Ascending aorta (tissue), 2 donors: ENCODE data around the gene MDFIC2. TPM values are rescaled to one million over a fixed set of nuclear protein-coding genes. Genes with fewer than 3 reads are reported as not detected.

Experiments
- DNase-seq, 2 donors: peaks; one replicate each; pipeline ENCODE4 v3.0.0-alpha.2; 2019; ENCODE audit warnings: low spot score in 2 of 2
- H3K27ac ChIP-seq, 2 donors: fragments of 200-600 bp; sonication (generic); one replicate each; pipeline ENCODE4 v1.5.1; 2016 to 2017; ENCODE audit warnings: mild to moderate bottlenecking in 1 of 2
- H3K27me3 ChIP-seq: fragments of 200-600 bp; sonication (generic); one replicate; pipeline ENCODE4 v1.5.1; 2017
- H3K36me3 ChIP-seq, 2 donors: fragments of 200-600 bp; sonication (generic); one replicate each; pipeline ENCODE4 v1.5.1; 2016
- H3K4me1 ChIP-seq, 2 donors: fragments of 200-600 bp; sonication (generic); one replicate each; pipeline ENCODE4 v1.5.1; 2016 to 2017; ENCODE audit warnings: mild to moderate bottlenecking in 1 of 2
- H3K4me3 ChIP-seq, 2 donors: fragments of 200-600 bp; sonication (generic); one replicate each; pipeline ENCODE4 v1.5.1; 2016 to 2017; ENCODE audit warnings: mild to moderate bottlenecking in 1 of 2
- H3K9me3 ChIP-seq, 2 donors: fragments of 200-600 bp; sonication (generic); one replicate each; pipeline ENCODE4 v1.5.1; 2016
- CTCF ChIP-seq, 3 experiments: fragments of 200-600 bp in 2 of 3; fragments of 450-650 bp in 1 of 3; sonication (generic) in 2 of 3; IDR thresholded peaks; one replicate each; pipeline ENCODE4 v1.5.1; 2016 to 2019; ENCODE audit warnings: antibody characterized with exemption in 3 of 3, mild to moderate bottlenecking in 1 of 3, moderate library complexity in 1 of 3
- intact Hi-C: fragments of 100-400 bp; cut with DNase I; formaldehyde crosslinking; loops from one replicate; pipeline ENCODE4 v1.15.1; 2023
- total RNA-seq: library from RNA; depleted of rRNA; stranded (reverse); fragments of >200 nt; gene quantifications from one replicate; pipeline ENCODE4 v1.1.0, GENCODE V29; 2016

MDFIC2 gene
- total RNA-seq, 1 donor from 2014 or later, result not detected

- no peak for TF ChIP-seq CTCF (IDR thresholded peaks at IDR 0.05)
- Histone ChIP-seq H3K4me1 (no peaks in the 10 kb centered on the region), H3K4me3 (no peak overlapping the region), H3K36me3 (no peaks in the 10 kb centered on the region), H3K9me3 (no peaks in the 10 kb centered on the region), H3K27me3 (no peaks in the 10 kb centered on the region), H3K27ac (no peak overlapping the region)
- intact Hi-C loops, result no loop called here
- no peak for DNase-seq
These were observed 55.9 kb downstream of the MDFIC2 start for GRCh38 chr3:70256566-70256965.

DNA sequence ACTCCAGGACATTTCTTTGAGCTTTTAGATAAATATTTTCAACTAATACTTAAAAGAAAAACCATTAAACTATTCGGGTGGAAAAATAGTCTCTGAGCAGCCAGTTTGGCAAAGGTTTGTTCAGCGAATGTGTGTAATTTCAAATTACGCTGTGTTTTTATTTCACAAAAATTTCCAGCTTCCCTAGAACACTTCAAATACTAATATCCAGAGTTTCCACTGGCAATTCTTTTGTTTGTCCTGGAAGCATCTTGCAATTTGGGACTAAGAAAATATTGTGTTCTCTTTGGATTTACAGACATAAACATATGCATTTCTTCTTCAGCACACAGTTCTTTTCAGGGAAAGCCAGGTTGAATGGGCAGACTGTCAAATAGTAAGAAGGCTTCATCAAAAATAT lies 61.9 kb downstream of the MDFIC2 start:
- Histone ChIP-seq H3K36me3 (no peaks in the 10 kb centered on the region), H3K9me3 (no peaks in the 10 kb centered on the region), H3K27ac (peak overlapping the region; percentile 51 to 64), H3K27me3 (no peaks in the 10 kb centered on the region), H3K4me3 (no peak overlapping the region), H3K4me1 (peaks cover 0 to 8% of the 10 kb centered on the region in 2 donors)
- no peak for TF ChIP-seq CTCF (IDR thresholded peaks at IDR 0.05)
- DNase-seq, result no peak
- intact Hi-C loops, result no loop called here

- H3K27me3 ChIP-seq, result no peaks in the 10 kb centered on the region
- intact Hi-C loops, result no loop called here
- H3K36me3 ChIP-seq, result no peaks in the 10 kb centered on the region
- peak overlapping the region; percentile 51 to 64 for H3K27ac ChIP-seq
- no peak overlapping the region for H3K4me3 ChIP-seq
- peaks cover 0 to 8% of the 10 kb centered on the region in 2 donors for H3K4me1 ChIP-seq
- H3K9me3 ChIP-seq, result no peaks in the 10 kb centered on the region
- TF ChIP-seq CTCF (IDR thresholded peaks at IDR 0.05), result no peak
- peak in 1 of 2 donors; percentile 77 for DNase-seq
These were observed 62.8 kb downstream of the MDFIC2 start for GRCh38 chr3:70249509-70250160.

GRCh38 chr3:70248856-70249255 lies 63.6 kb downstream of the MDFIC2 start:
- intact Hi-C loops, result no loop called here
- H3K36me3 ChIP-seq, result no peaks in the 10 kb centered on the region
- H3K9me3 ChIP-seq, result no peaks in the 10 kb centered on the region
- no peak overlapping the region for H3K4me3 ChIP-seq
- peaks cover 0 to 8% of the 10 kb centered on the region in 2 donors for H3K4me1 ChIP-seq
- peak overlapping the region; percentile 47 to 55 for H3K27ac ChIP-seq
- H3K27me3 ChIP-seq, result no peaks in the 10 kb centered on the region
- no peak for DNase-seq
- no peak for TF ChIP-seq CTCF (IDR thresholded peaks at IDR 0.05)

DNA sequence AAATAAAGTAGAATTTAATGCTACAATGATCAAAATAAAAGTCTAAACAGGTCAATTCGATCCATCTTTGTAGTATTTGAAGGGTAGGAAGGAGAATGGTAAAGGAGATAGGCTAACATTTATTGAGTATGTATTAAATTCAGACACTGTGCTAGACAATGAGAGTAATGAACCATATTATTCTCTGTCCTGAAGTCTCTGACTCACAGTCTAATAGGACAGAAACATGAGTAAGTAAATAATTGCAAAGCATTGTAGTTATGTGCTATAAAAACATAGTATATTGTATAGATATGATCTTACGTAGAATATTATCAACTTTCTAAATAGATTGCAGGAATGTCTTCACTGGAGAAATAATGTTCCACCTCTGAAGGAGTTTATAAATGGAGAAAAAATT lies 64.5 kb downstream of the MDFIC2 start:
- Histone ChIP-seq H3K27ac (peak overlapping the region in 1 of 2 donors; percentile 55), H3K9me3 (no peaks in the 10 kb centered on the region), H3K4me1 (peaks cover 0 to 8% of the 10 kb centered on the region in 2 donors), H3K27me3 (no peaks in the 10 kb centered on the region), H3K36me3 (no peaks in the 10 kb centered on the region), H3K4me3 (no peak overlapping the region)
- TF ChIP-seq CTCF (IDR thresholded peaks at IDR 0.05), result no peak
- intact Hi-C loops, result no loop called here
- no peak for DNase-seq
